Type B pancreatic cell (in vitro differentiated cells): ENCODE data around the gene CACNA1C. TPM values are rescaled to one million over a fixed set of nuclear protein-coding genes. Genes with fewer than 3 reads are reported as not detected.

Source experiments
- DNase-seq: peaks from one replicate; pipeline ENCODE4 v3.0.0; 2021; ENCODE audit warnings: mixed read lengths; ENCODE audit not compliant: unreplicated experiment; ENCODE audit errors: extremely low spot score
- H3K27ac Mint-ChIP-seq: 2 replicates; pipeline ENCODE4 v1.8.0; 2021; ENCODE audit warnings: mild to moderate bottlenecking, mixed read lengths
- H3K27me3 Mint-ChIP-seq: 2 replicates; pipeline ENCODE4 v1.8.0; 2021; ENCODE audit warnings: mixed read lengths
- H3K36me3 Mint-ChIP-seq: 2 replicates; pipeline ENCODE4 v1.8.0; 2021; ENCODE audit warnings: mixed read lengths
- H3K4me1 Mint-ChIP-seq: one replicate; pipeline ENCODE4 v1.8.0; 2021; ENCODE audit warnings: mixed read lengths; ENCODE audit not compliant: unreplicated experiment
- H3K4me3 Mint-ChIP-seq: 2 replicates; pipeline ENCODE4 v1.8.0; 2021; ENCODE audit warnings: mild to moderate bottlenecking, mixed read lengths
- H3K9me3 Mint-ChIP-seq: 2 replicates; pipeline ENCODE4 v1.8.0; 2021; ENCODE audit warnings: mixed read lengths
- total RNA-seq: library from RNA; stranded (reverse); gene quantifications from 2 replicates; pipeline ENCODE4 v1.2.1, GENCODE V29; 2021; ENCODE audit warnings: low replicate concordance
- TF ChIP-seq, protein P1 (sequence below): fragments of 200-600 bp; sonication (generic); conservative IDR thresholded peaks from 2 replicates; pipeline ENCODE4 v1.5.0; 2021; ENCODE audit warnings: antibody characterized with exemption, mild to moderate bottlenecking

Gene CACNA1C
- total RNA-seq, 1 donor from 2014 or later: 14.3 TPM

DNA sequence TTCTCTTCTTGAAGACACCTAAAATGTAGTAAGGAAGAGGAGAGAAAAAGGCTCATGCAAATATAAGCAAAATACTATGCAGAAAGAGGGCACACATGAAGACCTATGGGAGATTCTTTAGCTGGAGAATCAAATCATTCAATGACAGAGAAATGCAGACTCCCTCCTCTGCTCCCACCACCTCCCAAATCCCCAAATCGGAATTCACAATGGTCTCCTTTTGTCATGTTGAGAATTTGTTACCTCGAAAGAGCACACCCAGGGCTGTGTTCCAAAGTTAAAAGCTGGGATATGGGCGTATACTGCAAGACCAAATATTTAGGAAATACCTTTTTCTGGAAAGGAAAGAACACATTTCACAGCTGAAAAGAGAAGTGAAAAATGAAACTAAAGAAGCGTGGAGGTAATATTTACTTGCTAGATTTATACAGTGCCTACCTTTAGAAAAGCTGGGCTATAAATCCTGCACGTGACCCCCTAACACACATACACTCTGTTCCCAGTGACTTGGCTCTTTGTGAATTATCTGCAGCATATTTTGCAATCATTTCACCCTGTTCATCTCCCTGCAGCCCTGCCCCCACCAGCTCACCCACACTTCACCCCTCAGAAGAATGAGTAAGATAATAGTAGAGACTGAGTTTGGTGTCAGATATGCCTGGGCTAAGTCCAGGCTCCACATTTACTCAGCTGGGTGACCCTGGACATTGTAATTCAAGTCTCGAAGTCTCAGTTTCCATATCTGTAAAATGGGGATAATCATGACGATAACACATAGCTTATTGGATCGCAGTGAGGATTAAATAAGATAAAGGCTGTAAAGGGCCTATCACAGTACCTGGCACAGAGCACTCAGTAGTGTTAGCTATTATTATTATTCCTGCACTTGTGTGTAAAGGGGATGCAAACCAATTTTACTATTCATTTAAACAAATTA is 2.9 kb upstream of the CACNA1C start:
- no peak for DNase-seq
- no peak overlapping the region for H3K27ac Mint-ChIP-seq
- no peaks in the 10 kb centered on the region for H3K36me3 Mint-ChIP-seq

DNA sequence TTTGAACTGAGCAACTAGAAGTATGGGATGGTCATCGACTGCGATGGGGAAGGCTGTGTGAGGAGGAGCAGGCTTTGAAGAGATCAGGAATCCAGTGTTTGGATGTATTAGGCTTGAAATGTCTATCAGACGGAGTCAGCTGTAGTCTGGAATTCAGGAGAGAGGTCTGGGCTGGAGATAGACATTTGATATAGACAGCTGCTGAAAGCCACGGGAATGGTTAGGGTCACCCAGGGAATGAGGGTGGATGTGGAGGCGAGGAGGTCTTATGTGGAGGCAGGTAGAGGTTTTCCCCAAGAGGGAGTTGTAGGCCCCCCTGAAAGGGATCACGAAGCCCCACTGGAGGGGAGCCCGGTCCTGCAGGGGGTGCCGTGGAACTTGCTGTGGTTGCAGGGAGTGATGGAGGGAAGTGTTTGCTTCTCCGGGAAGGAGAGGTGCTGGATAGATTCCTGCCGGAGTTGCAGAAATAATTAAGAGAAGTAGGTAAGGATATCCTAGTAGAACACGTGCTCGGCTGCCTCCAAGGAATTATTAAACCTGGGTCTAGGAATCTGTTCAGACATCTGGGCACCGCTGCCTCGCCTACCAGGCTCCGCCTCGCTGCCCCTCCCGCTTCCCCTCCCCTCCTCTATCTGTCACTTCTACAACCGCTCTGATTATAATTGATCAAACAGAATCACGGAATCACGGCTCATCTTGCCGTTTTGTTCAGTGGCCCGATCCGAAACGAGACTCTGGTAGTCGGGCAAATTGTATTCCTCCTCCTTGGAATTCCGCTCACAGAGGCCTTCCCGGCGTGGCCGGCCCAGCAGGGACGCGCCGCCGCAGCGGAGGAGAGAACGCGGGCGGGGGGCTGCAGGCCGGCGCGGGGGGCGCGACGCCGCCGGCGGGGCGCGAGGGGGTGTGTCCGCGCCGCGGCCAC is 826 bp upstream of the CACNA1C start:
- DNase-seq: no peak
- Mint-ChIP-seq H3K36me3 (peaks cover 8% of the 10 kb centered on the region), H3K27ac (peak overlapping the region; percentile 36), H3K4me3 (peak overlapping the region; percentile 81), H3K9me3 (no peaks in the 10 kb centered on the region), H3K27me3 (peaks cover 79% of the 10 kb centered on the region), H3K4me1 (peaks cover 23% of the 10 kb centered on the region)
- TF ChIP-seq, protein P1, sequence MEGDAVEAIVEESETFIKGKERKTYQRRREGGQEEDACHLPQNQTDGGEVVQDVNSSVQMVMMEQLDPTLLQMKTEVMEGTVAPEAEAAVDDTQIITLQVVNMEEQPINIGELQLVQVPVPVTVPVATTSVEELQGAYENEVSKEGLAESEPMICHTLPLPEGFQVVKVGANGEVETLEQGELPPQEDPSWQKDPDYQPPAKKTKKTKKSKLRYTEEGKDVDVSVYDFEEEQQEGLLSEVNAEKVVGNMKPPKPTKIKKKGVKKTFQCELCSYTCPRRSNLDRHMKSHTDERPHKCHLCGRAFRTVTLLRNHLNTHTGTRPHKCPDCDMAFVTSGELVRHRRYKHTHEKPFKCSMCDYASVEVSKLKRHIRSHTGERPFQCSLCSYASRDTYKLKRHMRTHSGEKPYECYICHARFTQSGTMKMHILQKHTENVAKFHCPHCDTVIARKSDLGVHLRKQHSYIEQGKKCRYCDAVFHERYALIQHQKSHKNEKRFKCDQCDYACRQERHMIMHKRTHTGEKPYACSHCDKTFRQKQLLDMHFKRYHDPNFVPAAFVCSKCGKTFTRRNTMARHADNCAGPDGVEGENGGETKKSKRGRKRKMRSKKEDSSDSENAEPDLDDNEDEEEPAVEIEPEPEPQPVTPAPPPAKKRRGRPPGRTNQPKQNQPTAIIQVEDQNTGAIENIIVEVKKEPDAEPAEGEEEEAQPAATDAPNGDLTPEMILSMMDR: no peak

More for the DNA sequence above, 2.9 kb upstream of the CACNA1C start:
- TF ChIP-seq, protein P1: no peak
- Mint-ChIP-seq H3K9me3 (no peaks in the 10 kb centered on the region), H3K4me1 (peaks cover 13% of the 10 kb centered on the region), H3K4me3 (peak overlapping the region; percentile 3), H3K27me3 (peaks cover 68% of the 10 kb centered on the region)

- peaks cover 32% of the 10 kb centered on the region for H3K4me1 Mint-ChIP-seq
- H3K4me3 Mint-ChIP-seq: no peak overlapping the region
- DNase-seq: no peak
- peaks cover 85% of the 10 kb centered on the region for H3K27me3 Mint-ChIP-seq
- no peaks in the 10 kb centered on the region for H3K9me3 Mint-ChIP-seq
- TF ChIP-seq, protein P1: no peak
- H3K36me3 Mint-ChIP-seq: peaks cover 10% of the 10 kb centered on the region
- no peak overlapping the region for H3K27ac Mint-ChIP-seq
Measured at GRCh38 chr12:2053691-2054090, 904 bp downstream of the CACNA1C start.

GRCh38 chr12:2054091-2055018 is 1.6 kb downstream of the CACNA1C start:
- peaks cover 10% of the 10 kb centered on the region for H3K36me3 Mint-ChIP-seq
- peaks cover 32% of the 10 kb centered on the region for H3K4me1 Mint-ChIP-seq
- TF ChIP-seq, protein P1: no peak
- H3K27me3 Mint-ChIP-seq: peaks cover 84% of the 10 kb centered on the region
- no peak for DNase-seq
- H3K27ac Mint-ChIP-seq: peak overlapping the region; percentile 79
- no peaks in the 10 kb centered on the region for H3K9me3 Mint-ChIP-seq
- H3K4me3 Mint-ChIP-seq: peak overlapping the region; percentile 93
